K562 (cell line): Measurements from ENCODE around the gene P2RY11. TPM values are rescaled to one million over a fixed set of nuclear protein-coding genes. Genes with fewer than 3 reads are reported as not detected.
A peak's percentile ranks its signal among the peaks of the same experiment; 100 is the strongest.

ENCODE experiments used
- DMBX1 ChIP-seq: fragments of 250-450 bp; sonication (Bioruptor Pico); IDR thresholded peaks from 2 replicates; pipeline ENCODE4 v1.8.0; 2022; ENCODE audit warnings: inconsistent platforms, mild to moderate bottlenecking, moderate library complexity, borderline replicate concordance
- EGR1 ChIP-seq: fragments of 450-650 bp; conservative IDR thresholded peaks from 2 replicates; pipeline ENCODE4 v1.6.1; 2017; ENCODE audit warnings: mild to moderate bottlenecking
- LCOR ChIP-seq: sonication (generic); formaldehyde crosslinking; IDR thresholded peaks from 2 replicates; pipeline ENCODE4 v1.8.0; 2022; ENCODE audit warnings: mild to moderate bottlenecking, missing genetic modification reagents
- PRPF4 ChIP-seq: fragments of 200-400 bp; formaldehyde crosslinking; IDR thresholded peaks from one replicate; pipeline ENCODE4 v1.6.1; 2017; ENCODE audit warnings: low read length, low read depth, mild to moderate bottlenecking; ENCODE audit not compliant: insufficient read depth, poor library complexity, severe bottlenecking
- PTTG1 ChIP-seq: fragments of 450-650 bp; IDR thresholded peaks from 2 replicates; pipeline ENCODE4 v1.6.1; 2016; ENCODE audit warnings: low read depth, mild to moderate bottlenecking, missing genetic modification characterization, missing compliant biosample characterization
- TEAD4 ChIP-seq, 2 experiments: sonication (generic) in 1 of 2; formaldehyde crosslinking in 1 of 2; IDR thresholded peaks; 2 replicates each; pipeline versions ENCODE4 v1.6.1 to v1.8.0; 2012 to 2022; ENCODE audit warnings: borderline replicate concordance in 1 of 2, inconsistent platforms in 1 of 2, low read length in 1 of 2, mild to moderate bottlenecking in 1 of 2, missing genetic modification reagents in 1 of 2
- ZBTB1 ChIP-seq: sonication (generic); formaldehyde crosslinking; IDR thresholded peaks from 2 replicates; pipeline ENCODE4 v1.8.1; 2023; ENCODE audit warnings: missing genetic modification reagents, low read depth, mild to moderate bottlenecking, borderline replicate concordance
- ZC3H4 ChIP-seq: sonication (generic); formaldehyde crosslinking; IDR thresholded peaks from 2 replicates; pipeline ENCODE4 v1.9.0; 2021; ENCODE audit warnings: missing genetic modification reagents, borderline replicate concordance
- ZSCAN32 ChIP-seq: fragments of 450-650 bp; formaldehyde crosslinking; IDR thresholded peaks from 2 replicates; pipeline ENCODE4 v1.4.0; 2020; ENCODE audit warnings: mild to moderate bottlenecking, moderate library complexity
- polyA plus RNA-seq, 8 experiments: library from polyadenylated mRNA; depleted of rRNA in 4 of 8; stranded (reverse) in 5 of 8; unstranded in 3 of 8; fragments of >200 nt; fragmentation: Nextera tagmentation in 2 of 8; fragmentation: Illumina TruSeq in 1 of 8; extraction: Ambion mirVana in 2 of 8; extraction: Trizol in 1 of 8; gene quantifications; 2 replicates each; pipeline versions ENCODE4 v1.2.1 to v1.2.3, GENCODE V29; 2011 to 2014; ENCODE audit warnings: inconsistent platforms in 1 of 8, missing spikeins in 1 of 8
- total RNA-seq, 7 experiments: library from RNA; depleted of rRNA in 6 of 7; stranded (reverse); fragments of >200 nt in 6 of 7; fragmentation: Illumina TruSeq in 2 of 7; extraction: Trizol in 2 of 7; gene quantifications; 2 replicates each; pipeline versions ENCODE4 v1.2.1 to v1.2.3, GENCODE V29; 2011 to 2021; ENCODE audit warnings: low replicate concordance in 1 of 7
- TF ChIP-seq, protein P1 (sequence below): fragments of 450-650 bp; IDR thresholded peaks from 2 replicates; pipeline ENCODE4 v1.6.1; 2016; ENCODE audit warnings: mild to moderate bottlenecking
- TF ChIP-seq, protein P2 (sequence below), 2 experiments: fragments of 450-650 bp; formaldehyde crosslinking in 1 of 2; IDR thresholded peaks; 2 replicates each; pipeline versions ENCODE4 v1.4.0 to v1.6.1; 2014 to 2020; ENCODE audit warnings: mild to moderate bottlenecking in 2 of 2, borderline replicate concordance in 1 of 2, low read depth in 1 of 2
- TF ChIP-seq, protein P3 (sequence below): fragments of 150-350 bp; conservative IDR thresholded peaks from 2 replicates; pipeline ENCODE4 v1.6.1; 2014; ENCODE audit warnings: low read length

Gene P2RY11
- total and polyA plus RNA-seq, 9 of the 15 experiments (the other 6 are each of a cell fraction or from before 2014, with no cell fraction given) = 0.03 to 10.1 (median 1.5) TPM

DNA sequence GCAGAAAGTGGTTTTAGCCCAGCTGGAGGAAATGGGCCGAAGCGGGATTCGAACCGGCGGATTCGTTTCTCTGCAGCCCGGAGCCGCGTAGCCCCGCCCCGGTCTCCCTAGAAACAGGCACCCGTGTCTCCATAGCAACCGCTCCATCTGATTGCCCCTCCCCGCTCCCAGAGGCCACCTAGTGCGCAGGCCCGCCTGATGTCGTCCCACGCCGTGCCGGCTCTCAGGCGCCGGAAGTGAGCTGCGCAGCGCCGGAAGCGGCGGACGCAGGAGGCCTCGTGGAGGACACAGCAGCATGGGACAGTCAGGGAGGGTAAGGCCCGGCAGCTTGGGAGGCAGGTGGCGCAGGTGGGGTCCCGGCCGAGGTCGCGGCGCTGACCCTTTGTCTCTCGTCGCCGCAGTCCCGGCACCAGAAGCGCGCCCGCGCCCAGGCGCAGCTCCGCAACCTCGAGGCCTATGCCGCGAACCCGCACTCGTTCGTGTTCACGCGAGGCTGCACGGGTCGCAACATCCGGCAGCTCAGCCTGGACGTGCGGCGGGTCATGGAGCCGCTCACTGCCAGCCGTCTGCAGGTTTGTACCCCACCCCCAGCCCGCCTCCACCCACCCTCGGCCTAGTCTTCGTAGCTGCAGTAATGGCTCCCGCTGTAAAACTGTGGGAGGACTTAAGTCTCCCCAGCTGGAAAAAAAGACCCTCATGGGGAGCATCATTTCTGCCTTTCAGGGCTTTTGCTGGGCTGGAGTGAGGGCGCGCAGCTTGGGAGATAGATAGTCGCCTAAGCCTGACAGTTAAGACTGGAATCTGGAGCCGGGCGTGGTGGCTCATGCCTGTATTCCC, 5.2 kb upstream of the P2RY11 start, which contains the start of gene PPAN (continued):
- TF ChIP-seq, protein P1, sequence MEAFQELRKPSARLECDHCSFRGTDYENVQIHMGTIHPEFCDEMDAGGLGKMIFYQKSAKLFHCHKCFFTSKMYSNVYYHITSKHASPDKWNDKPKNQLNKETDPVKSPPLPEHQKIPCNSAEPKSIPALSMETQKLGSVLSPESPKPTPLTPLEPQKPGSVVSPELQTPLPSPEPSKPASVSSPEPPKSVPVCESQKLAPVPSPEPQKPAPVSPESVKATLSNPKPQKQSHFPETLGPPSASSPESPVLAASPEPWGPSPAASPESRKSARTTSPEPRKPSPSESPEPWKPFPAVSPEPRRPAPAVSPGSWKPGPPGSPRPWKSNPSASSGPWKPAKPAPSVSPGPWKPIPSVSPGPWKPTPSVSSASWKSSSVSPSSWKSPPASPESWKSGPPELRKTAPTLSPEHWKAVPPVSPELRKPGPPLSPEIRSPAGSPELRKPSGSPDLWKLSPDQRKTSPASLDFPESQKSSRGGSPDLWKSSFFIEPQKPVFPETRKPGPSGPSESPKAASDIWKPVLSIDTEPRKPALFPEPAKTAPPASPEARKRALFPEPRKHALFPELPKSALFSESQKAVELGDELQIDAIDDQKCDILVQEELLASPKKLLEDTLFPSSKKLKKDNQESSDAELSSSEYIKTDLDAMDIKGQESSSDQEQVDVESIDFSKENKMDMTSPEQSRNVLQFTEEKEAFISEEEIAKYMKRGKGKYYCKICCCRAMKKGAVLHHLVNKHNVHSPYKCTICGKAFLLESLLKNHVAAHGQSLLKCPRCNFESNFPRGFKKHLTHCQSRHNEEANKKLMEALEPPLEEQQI = no peak
- TF ChIP-seq PRPF4 = peak; percentile 69
- TF ChIP-seq ZBTB1 = no peak
- no peak for TF ChIP-seq PTTG1 (tag)
- TF ChIP-seq TEAD4 (IDR thresholded peaks at IDR 0.05; ENCODE audit: low read length) = no peak
- no peak for TF ChIP-seq TEAD4 (CRISPR knock-in tag; IDR thresholded peaks at IDR 0.05; ENCODE audit: borderline replicate concordance)
- peak; percentile 42 for TF ChIP-seq EGR1
- TF ChIP-seq ZSCAN32 = no peak
- TF ChIP-seq LCOR (CRISPR knock-in tag) = no peak; the same call in 1 of the 2 replicates
- TF ChIP-seq, protein P2, sequence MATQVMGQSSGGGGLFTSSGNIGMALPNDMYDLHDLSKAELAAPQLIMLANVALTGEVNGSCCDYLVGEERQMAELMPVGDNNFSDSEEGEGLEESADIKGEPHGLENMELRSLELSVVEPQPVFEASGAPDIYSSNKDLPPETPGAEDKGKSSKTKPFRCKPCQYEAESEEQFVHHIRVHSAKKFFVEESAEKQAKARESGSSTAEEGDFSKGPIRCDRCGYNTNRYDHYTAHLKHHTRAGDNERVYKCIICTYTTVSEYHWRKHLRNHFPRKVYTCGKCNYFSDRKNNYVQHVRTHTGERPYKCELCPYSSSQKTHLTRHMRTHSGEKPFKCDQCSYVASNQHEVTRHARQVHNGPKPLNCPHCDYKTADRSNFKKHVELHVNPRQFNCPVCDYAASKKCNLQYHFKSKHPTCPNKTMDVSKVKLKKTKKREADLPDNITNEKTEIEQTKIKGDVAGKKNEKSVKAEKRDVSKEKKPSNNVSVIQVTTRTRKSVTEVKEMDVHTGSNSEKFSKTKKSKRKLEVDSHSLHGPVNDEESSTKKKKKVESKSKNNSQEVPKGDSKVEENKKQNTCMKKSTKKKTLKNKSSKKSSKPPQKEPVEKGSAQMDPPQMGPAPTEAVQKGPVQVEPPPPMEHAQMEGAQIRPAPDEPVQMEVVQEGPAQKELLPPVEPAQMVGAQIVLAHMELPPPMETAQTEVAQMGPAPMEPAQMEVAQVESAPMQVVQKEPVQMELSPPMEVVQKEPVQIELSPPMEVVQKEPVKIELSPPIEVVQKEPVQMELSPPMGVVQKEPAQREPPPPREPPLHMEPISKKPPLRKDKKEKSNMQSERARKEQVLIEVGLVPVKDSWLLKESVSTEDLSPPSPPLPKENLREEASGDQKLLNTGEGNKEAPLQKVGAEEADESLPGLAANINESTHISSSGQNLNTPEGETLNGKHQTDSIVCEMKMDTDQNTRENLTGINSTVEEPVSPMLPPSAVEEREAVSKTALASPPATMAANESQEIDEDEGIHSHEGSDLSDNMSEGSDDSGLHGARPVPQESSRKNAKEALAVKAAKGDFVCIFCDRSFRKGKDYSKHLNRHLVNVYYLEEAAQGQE (IDR thresholded peaks at IDR 0.05; ENCODE audit: borderline replicate concordance) = no peak
- TF ChIP-seq, protein P2 (CRISPR knock-in tag; IDR thresholded peaks at IDR 0.05; ENCODE audit: low read depth) = peak; percentile 52; the same call in 1 of the 2 replicates
- TF ChIP-seq ZC3H4 (CRISPR knock-in tag) = no peak
- TF ChIP-seq DMBX1 (CRISPR knock-in tag) = no peak
- TF ChIP-seq, protein P3, sequence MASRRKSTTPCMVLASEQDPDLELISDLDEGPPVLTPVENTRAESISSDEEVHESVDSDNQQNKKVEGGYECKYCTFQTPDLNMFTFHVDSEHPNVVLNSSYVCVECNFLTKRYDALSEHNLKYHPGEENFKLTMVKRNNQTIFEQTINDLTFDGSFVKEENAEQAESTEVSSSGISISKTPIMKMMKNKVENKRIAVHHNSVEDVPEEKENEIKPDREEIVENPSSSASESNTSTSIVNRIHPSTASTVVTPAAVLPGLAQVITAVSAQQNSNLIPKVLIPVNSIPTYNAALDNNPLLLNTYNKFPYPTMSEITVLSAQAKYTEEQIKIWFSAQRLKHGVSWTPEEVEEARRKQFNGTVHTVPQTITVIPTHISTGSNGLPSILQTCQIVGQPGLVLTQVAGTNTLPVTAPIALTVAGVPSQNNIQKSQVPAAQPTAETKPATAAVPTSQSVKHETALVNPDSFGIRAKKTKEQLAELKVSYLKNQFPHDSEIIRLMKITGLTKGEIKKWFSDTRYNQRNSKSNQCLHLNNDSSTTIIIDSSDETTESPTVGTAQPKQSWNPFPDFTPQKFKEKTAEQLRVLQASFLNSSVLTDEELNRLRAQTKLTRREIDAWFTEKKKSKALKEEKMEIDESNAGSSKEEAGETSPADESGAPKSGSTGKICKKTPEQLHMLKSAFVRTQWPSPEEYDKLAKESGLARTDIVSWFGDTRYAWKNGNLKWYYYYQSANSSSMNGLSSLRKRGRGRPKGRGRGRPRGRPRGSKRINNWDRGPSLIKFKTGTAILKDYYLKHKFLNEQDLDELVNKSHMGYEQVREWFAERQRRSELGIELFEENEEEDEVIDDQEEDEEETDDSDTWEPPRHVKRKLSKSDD = no peak; the same call in 1 of the 2 replicates
